HG02610 (cell line): ENCODE measurements around the gene PAOX.
"Not testable (repeated sequence)": the region's sequence is repeated elsewhere in the genome, so short reads cannot be mapped to it uniquely, and the experiment has no call there.

Experiments used
- ATAC-seq: cut with Tn5 transposase; IDR thresholded peaks from one replicate; pipeline ENCODE4 v1.9.1; 2021; ENCODE audit warnings: mild to moderate bottlenecking, moderate library complexity; ENCODE audit not compliant: unreplicated experiment

The PAOX gene

GRCh38 chr10:133383551-133383950 lies 4.5 kb downstream of the PAOX start:
- ATAC-seq, result no peak

GRCh38 chr10:133384071-133384470 lies 5.0 kb downstream of the PAOX start:
- ATAC-seq, result no peak

- no peak for ATAC-seq
These were observed 6.2 kb downstream of the PAOX start for GRCh38 chr10:133385214-133385613.

GRCh38 chr10:133386951-133387350 lies 7.9 kb downstream of the PAOX start:
- ATAC-seq, result not testable (repeated sequence)

GRCh38 chr10:133388236-133388972 lies 9.3 kb downstream of the PAOX start:
- ATAC-seq, result no peak

- peak; percentile 82 for ATAC-seq
These were observed 10.1 kb downstream of the PAOX start for GRCh38 chr10:133388973-133389818.

- no peak for ATAC-seq
These were observed 11.7 kb downstream of the PAOX start for GRCh38 chr10:133390597-133391248.

- ATAC-seq, result no peak
These were observed 12.2 kb downstream of the PAOX start for GRCh38 chr10:133391249-133391635.

- no peak for ATAC-seq
These were observed 12.9 kb downstream of the PAOX start for GRCh38 chr10:133391761-133392518.

GRCh38 chr10:133393401-133394063 lies 14.5 kb downstream of the PAOX start:
- ATAC-seq, result no peak

- peak; percentile 68 for ATAC-seq
These were observed 15.1 kb downstream of the PAOX start, which contains the start of gene MTG1 for GRCh38 chr10:133394064-133394663. Gene MTG1, plus strand, starts transcription at chr10:133394157. Its CDS starts 64 bp downstream, at chr10:133394221.

GRCh38 chr10:133394801-133395221 lies 15.7 kb downstream of the PAOX start:
- no peak for ATAC-seq

GRCh38 chr10:133396035-133396624 lies 17.1 kb downstream of the PAOX start:
- ATAC-seq, result no peak

- no peak for ATAC-seq
These were observed 18.9 kb downstream of the PAOX start for GRCh38 chr10:133397938-133398337.

- no peak for ATAC-seq
These were observed 20.1 kb downstream of the PAOX start for GRCh38 chr10:133399123-133399601.

- peak; percentile 67 for ATAC-seq
These were observed 21.8 kb downstream of the PAOX start for GRCh38 chr10:133400624-133401424.

GRCh38 chr10:133401500-133401899 lies 22.4 kb downstream of the PAOX start:
- ATAC-seq, result no peak

- no peak for ATAC-seq
These were observed 23.1 kb downstream of the PAOX start for GRCh38 chr10:133401981-133402725.
